H1 (cell line): ENCODE measurements around the gene TMEM156. TPM values are rescaled to one million over a fixed set of nuclear protein-coding genes. Genes with fewer than 3 reads are reported as not detected.

Experiments used
- CTCF ChIA-PET: fragments of 300-600 bp; sonication (Branson Sonifier 250); formaldehyde crosslinking; loops from one replicate; lab custom pipeline; 2021; ENCODE audit not compliant: partially characterized antibody; lab: Charles Lee
- POLR2A ChIA-PET: fragments of 300-600 bp; sonication (Branson Sonifier 250); formaldehyde crosslinking; loops from one replicate; lab custom pipeline; 2021; ENCODE audit warnings: inconsistent platforms; ENCODE audit not compliant: partially characterized antibody; lab: Charles Lee
- DNase-seq, 2 experiments: peaks; one replicate each; pipeline versions ENCODE4 v3.0.0 to v3.0.0-alpha.2; 2010 to 2022; ENCODE audit warnings: low spot score in 2 of 2, low read depth in 1 of 2, mixed read lengths in 1 of 2
- FAIRE-seq: peaks from 2 replicates; lab custom pipeline; 2011; peaks lifted over from hg19 to GRCh38; lab: Jason Lieb, UNC
- H2AFZ ChIP-seq: 2 replicates; pipeline ENCODE4 v1.8.1; 2012; ENCODE audit warnings: low read length, inconsistent platforms
- H2AK5ac ChIP-seq: 2 replicates; pipeline ENCODE4 v1.6.1; 2013; ENCODE audit warnings: low read depth, low read length
- H2BK120ac ChIP-seq: replicated peaks from 2 replicates; pipeline ENCODE3; 2013; ENCODE audit warnings: low read depth, low read length, inconsistent platforms
- H2BK12ac ChIP-seq: 2 replicates; pipeline ENCODE4 v1.6.1; 2013; ENCODE audit warnings: low read depth, low read length
- H2BK15ac ChIP-seq: 2 replicates; pipeline ENCODE4 v1.6.1; 2013; ENCODE audit warnings: low read length
- H2BK20ac ChIP-seq: 2 replicates; pipeline ENCODE4 v1.6.1; 2013; ENCODE audit warnings: low read length
- H2BK5ac ChIP-seq: 2 replicates; pipeline ENCODE4 v1.6.1; 2013; ENCODE audit warnings: low read depth, low read length
- H3K14ac ChIP-seq: 2 replicates; pipeline ENCODE4 v1.6.1; 2013; ENCODE audit warnings: inconsistent platforms; ENCODE audit not compliant: insufficient read length
- H3K18ac ChIP-seq: 2 replicates; pipeline ENCODE4 v1.6.1; 2013; ENCODE audit warnings: low read length; ENCODE audit errors: extremely low read depth
- H3K23ac ChIP-seq: 2 replicates; pipeline ENCODE4 v1.6.1; 2013; ENCODE audit warnings: inconsistent platforms; ENCODE audit not compliant: insufficient read length
- H3K23me2 ChIP-seq: 2 replicates; pipeline ENCODE4 v1.6.1; 2013; ENCODE audit warnings: low read depth, low read length
- H3K27ac ChIP-seq: 2 replicates; pipeline ENCODE4 v1.6.1; 2011; ENCODE audit warnings: low read depth, low read length, inconsistent platforms
- H3K27me3 ChIP-seq, 4 experiments: replicated peaks in 1 of 4; 1 replicate in 1 of 4; 2 replicates in 3 of 4; pipeline versions ENCODE4 v1.6.1 to v1.8.1; 2011 to 2013; ENCODE audit warnings: low read length in 3 of 4, mild to moderate bottlenecking in 3 of 4, inconsistent platforms in 2 of 4, mixed read lengths in 2 of 4, moderate library complexity in 1 of 4; ENCODE audit not compliant: control insufficient read depth in 3 of 4, insufficient read depth in 3 of 4; ENCODE audit errors: extremely low read depth in 1 of 4
- H3K36me3 ChIP-seq, 4 experiments: 2 replicates each; pipeline versions ENCODE4 v1.6.1 to v1.8.1; 2011 to 2013; ENCODE audit warnings: mild to moderate bottlenecking in 4 of 4, low read length in 3 of 4, moderate library complexity in 2 of 4, control low read depth in 1 of 4, inconsistent platforms in 1 of 4; ENCODE audit not compliant: insufficient read depth in 4 of 4, control insufficient read depth in 2 of 4
- H3K4ac ChIP-seq: replicated peaks from 2 replicates; pipeline ENCODE3; 2013; ENCODE audit warnings: low read length, low read depth, mixed read lengths, inconsistent platforms; ENCODE audit not compliant: insufficient read length
- H3K4me1 ChIP-seq, 4 experiments: replicated peaks in 1 of 4; 1 replicate in 1 of 4; 2 replicates in 3 of 4; pipeline versions ENCODE4 v1.6.1 to v1.8.1; 2011 to 2013; ENCODE audit warnings: low read length in 3 of 4, inconsistent platforms in 2 of 4, mixed read lengths in 1 of 4; ENCODE audit not compliant: insufficient read depth in 4 of 4, control insufficient read depth in 3 of 4
- H3K4me2 ChIP-seq, 2 experiments: 2 replicates each; pipeline versions ENCODE4 v1.6.1 to v1.8.1; 2011 to 2013; ENCODE audit warnings: low read depth in 2 of 2, low read length in 2 of 2, control low read depth in 1 of 2, inconsistent platforms in 1 of 2, mild to moderate bottlenecking in 1 of 2; ENCODE audit not compliant: insufficient read depth in 1 of 2
- H3K4me3 ChIP-seq, 4 experiments: fragments of 200-600, 300-600 bp in 1 of 4; sonication (generic), shearing (Covaris generic), sonication (Bioruptor Twin) in 1 of 4; 2 replicates each; pipeline versions ENCODE4 v1.5.1 to v1.8.1; 2011 to 2016; ENCODE audit warnings: low read length in 4 of 4, low read depth in 3 of 4, control low read depth in 2 of 4, inconsistent platforms in 2 of 4, mild to moderate bottlenecking in 2 of 4, mixed read lengths in 1 of 4, moderate library complexity in 1 of 4; ENCODE audit not compliant: insufficient read depth in 2 of 4; ENCODE audit errors: extremely low read depth in 1 of 4
- H3K56ac ChIP-seq: replicated peaks from 2 replicates; pipeline ENCODE3; 2013; ENCODE audit warnings: low read depth, mild to moderate bottlenecking, mixed read lengths, low read length, inconsistent platforms; ENCODE audit not compliant: insufficient read length
- H3K79me1 ChIP-seq: 2 replicates; pipeline ENCODE4 v1.6.1; 2013; ENCODE audit warnings: low read depth, low read length, control low read depth
- H3K79me2 ChIP-seq, 2 experiments: 2 replicates each; pipeline versions ENCODE4 v1.6.1 to v1.8.1; 2012 to 2013; ENCODE audit warnings: low read length in 2 of 2, mild to moderate bottlenecking in 2 of 2, inconsistent platforms in 1 of 2; ENCODE audit not compliant: insufficient read depth in 2 of 2, control insufficient read depth in 1 of 2
- H3K9ac ChIP-seq, 4 experiments: replicated peaks in 1 of 4; 1 replicate in 1 of 4; 2 replicates in 3 of 4; pipeline versions ENCODE4 v1.6.1 to v1.8.1; 2011 to 2013; ENCODE audit warnings: low read depth in 3 of 4, low read length in 3 of 4, control low read depth in 2 of 4, mild to moderate bottlenecking in 2 of 4, moderate library complexity in 2 of 4, inconsistent platforms in 1 of 4; ENCODE audit errors: extremely low read depth in 1 of 4
- H3K9me3 ChIP-seq, 2 experiments: 2 replicates each; pipeline versions ENCODE4 v1.6.1 to v1.8.1; 2012 to 2013; ENCODE audit warnings: mild to moderate bottlenecking in 2 of 2, moderate library complexity in 2 of 2, control low read depth in 1 of 2, inconsistent platforms in 1 of 2, low read depth in 1 of 2, low read length in 1 of 2, mixed read lengths in 1 of 2; ENCODE audit not compliant: insufficient read depth in 2 of 2
- H4K20me1 ChIP-seq, 2 experiments: replicated peaks in 1 of 2; 2 replicates each; pipeline versions ENCODE3 to v1.8.1; 2011 to 2013; ENCODE audit warnings: inconsistent platforms in 2 of 2, low read length in 2 of 2, mild to moderate bottlenecking in 1 of 2; ENCODE audit not compliant: insufficient read depth in 2 of 2, control insufficient read depth in 1 of 2
- H4K5ac ChIP-seq: 2 replicates; pipeline ENCODE4 v1.6.1; 2013; ENCODE audit warnings: low read length, low read depth, mixed read lengths, inconsistent platforms; ENCODE audit not compliant: insufficient read length
- H4K8ac ChIP-seq: 2 replicates; pipeline ENCODE4 v1.8.0; 2013; ENCODE audit warnings: mild to moderate bottlenecking, moderate library complexity, low read length, inconsistent platforms; ENCODE audit not compliant: insufficient read depth; ENCODE audit errors: extremely low read depth
- H4K91ac ChIP-seq: replicated peaks from 2 replicates; pipeline ENCODE3; 2013; ENCODE audit warnings: low read length, mixed read lengths, inconsistent platforms; ENCODE audit not compliant: insufficient read length
- CBX5 ChIP-seq: fragments of 300-800, 300-1000 bp; sonication (generic); IDR thresholded peaks from 2 replicates; pipeline ENCODE4 v1.7.1; 2016; ENCODE audit warnings: antibody characterized with exemption, low read length, low read depth
- SIX5 ChIP-seq: IDR thresholded peaks from 2 replicates; pipeline ENCODE4 v1.6.1; 2011; ENCODE audit warnings: mild to moderate bottlenecking, low read depth, low read length
- TBP ChIP-seq: IDR thresholded peaks from 2 replicates; pipeline ENCODE4 v1.6.1; 2011; ENCODE audit warnings: low read depth, low read length, improper control_type of control experiment
- polyA plus RNA-seq, 7 experiments: library from polyadenylated mRNA; depleted of rRNA in 3 of 7; stranded (reverse) in 5 of 7; unstranded in 2 of 7; fragments of >200 nt in 5 of 7; fragments of 200-250 nt in 2 of 7; gene quantifications; 1 replicate in 5 of 7; 2 replicates in 1 of 7; 4 replicates in 1 of 7; pipeline versions ENCODE4 v1.2.1 to v1.2.3, GENCODE V29; 2011 to 2013; ENCODE audit warnings: missing spikeins in 2 of 7, mixed read lengths in 2 of 7
- total RNA-seq: library from RNA; stranded (reverse); fragmentation: NEBNext Ultra II Directional; extraction: Animal tissue kit (Norgen Biotek cat#: 25700); gene quantifications from 2 replicates; pipeline ENCODE4 v1.2.1, GENCODE V29; 2021
- TF ChIP-seq, protein P1 (sequence below): IDR thresholded peaks from 2 replicates; pipeline ENCODE4 v1.6.1; 2011; ENCODE audit warnings: low read length, improper control_type of control experiment

TMEM156 gene
- total and polyA plus RNA-seq, 2 of the 8 experiments (the other 6 are each of a cell fraction or from before 2014, with no cell fraction given) = not detected

DNA sequence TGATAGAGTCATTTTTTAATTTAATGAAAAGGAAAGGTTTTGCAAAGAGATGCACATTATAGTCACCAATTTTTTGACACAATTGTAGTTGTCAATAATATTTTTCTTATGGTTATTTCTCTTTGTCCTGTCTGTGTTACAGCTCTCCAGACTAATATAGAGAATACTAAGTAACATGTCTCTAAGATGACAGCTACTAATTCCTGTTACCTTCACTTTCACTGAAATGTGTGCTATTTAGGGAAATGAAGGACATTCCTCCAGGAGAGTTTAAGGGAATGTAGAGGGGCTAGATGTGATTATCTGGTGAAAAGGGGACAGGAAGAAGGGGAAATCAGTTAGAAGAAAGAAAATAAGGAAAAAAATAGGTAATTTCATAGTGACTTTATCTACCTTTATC lies 31.2 kb upstream of the TMEM156 start:
- Histone ChIP-seq H3K23ac (no peak overlapping the region), H2BK15ac (no peak overlapping the region), H4K20me1 (peaks cover 0 to 2% of the 10 kb centered on the region in 2 experiments), H3K4me1 (peaks cover 2 to 6% (median 6%) of the 10 kb centered on the region in 4 experiments; a peak in 3 of 7 replicates), H4K5ac (no peak overlapping the region), H2BK120ac (no peak overlapping the region), H3K27ac (no peak overlapping the region), H2BK5ac (no peak overlapping the region), H3K14ac (no peak overlapping the region), H2BK12ac (no peak overlapping the region), H4K8ac (no peak overlapping the region), H3K4ac (no peak overlapping the region), H2AK5ac (no peak overlapping the region), H3K9me3 (no peaks in the 10 kb centered on the region), H2AFZ (no peak overlapping the region)
- POLR2A ChIA-PET = no interaction called here
- CTCF ChIA-PET = interaction anchor here (1.1 kb wide), 1 partner anchor 23 kb away, joined by 3 read pairs; no protein-coding TSS in a partner anchor
- TF ChIP-seq TBP (no peak), CBX5 (no peak), SIX5 (no peak)
- TF ChIP-seq, protein P1, sequence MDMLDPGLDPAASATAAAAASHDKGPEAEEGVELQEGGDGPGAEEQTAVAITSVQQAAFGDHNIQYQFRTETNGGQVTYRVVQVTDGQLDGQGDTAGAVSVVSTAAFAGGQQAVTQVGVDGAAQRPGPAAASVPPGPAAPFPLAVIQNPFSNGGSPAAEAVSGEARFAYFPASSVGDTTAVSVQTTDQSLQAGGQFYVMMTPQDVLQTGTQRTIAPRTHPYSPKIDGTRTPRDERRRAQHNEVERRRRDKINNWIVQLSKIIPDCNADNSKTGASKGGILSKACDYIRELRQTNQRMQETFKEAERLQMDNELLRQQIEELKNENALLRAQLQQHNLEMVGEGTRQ = no peak
- TF ChIP-seq, all 59 proteins: peak for 0
- Histone ChIP-seq H3K27me3 (no peaks in the 10 kb centered on the region), H3K4me2 (no peak overlapping the region; a peak in 2 of 4 replicates), H3K79me2 (peaks cover 0 to 6% of the 10 kb centered on the region in 2 experiments; a peak in 1 of 4 replicates), H3K23me2 (no peaks in the 10 kb centered on the region), H3K36me3 (no peaks in the 10 kb centered on the region), H3K9ac (no peak overlapping the region), H3K56ac (no peak overlapping the region), H2BK20ac (no peak overlapping the region), H3K4me3 (no peak overlapping the region), H4K91ac (no peak overlapping the region), H3K18ac (no peak overlapping the region), H3K79me1 (no peaks in the 10 kb centered on the region)
- DNase-seq = no peak
- no peak for FAIRE-seq
